ENCODE data around the gene PRKG1.

DNA sequence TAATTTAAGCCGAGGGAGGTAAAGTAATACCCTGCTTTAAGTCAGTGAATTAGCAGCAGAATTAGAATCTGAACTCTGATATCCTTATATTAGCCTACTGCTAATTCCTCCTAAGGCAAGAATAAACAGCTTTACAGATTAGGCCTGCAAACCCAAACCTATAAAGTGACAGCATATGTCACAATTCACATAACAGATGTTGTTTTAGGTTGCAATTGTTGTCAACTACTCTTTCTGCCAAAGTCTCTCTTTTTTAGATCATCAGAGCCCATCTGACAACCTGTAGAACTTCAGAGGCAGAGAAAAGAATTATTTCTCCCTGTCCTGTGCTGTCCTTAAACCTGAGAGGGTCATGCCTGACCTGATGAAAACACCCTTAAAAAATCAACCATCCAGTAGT, 167.2 kb downstream of the PRKG1 start:
- TF ChIP-seq, protein P1, sequence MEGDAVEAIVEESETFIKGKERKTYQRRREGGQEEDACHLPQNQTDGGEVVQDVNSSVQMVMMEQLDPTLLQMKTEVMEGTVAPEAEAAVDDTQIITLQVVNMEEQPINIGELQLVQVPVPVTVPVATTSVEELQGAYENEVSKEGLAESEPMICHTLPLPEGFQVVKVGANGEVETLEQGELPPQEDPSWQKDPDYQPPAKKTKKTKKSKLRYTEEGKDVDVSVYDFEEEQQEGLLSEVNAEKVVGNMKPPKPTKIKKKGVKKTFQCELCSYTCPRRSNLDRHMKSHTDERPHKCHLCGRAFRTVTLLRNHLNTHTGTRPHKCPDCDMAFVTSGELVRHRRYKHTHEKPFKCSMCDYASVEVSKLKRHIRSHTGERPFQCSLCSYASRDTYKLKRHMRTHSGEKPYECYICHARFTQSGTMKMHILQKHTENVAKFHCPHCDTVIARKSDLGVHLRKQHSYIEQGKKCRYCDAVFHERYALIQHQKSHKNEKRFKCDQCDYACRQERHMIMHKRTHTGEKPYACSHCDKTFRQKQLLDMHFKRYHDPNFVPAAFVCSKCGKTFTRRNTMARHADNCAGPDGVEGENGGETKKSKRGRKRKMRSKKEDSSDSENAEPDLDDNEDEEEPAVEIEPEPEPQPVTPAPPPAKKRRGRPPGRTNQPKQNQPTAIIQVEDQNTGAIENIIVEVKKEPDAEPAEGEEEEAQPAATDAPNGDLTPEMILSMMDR (conservative IDR thresholded peaks at IDR 0.05; ENCODE audit: low read length) = no peak
- TF ChIP-seq EZH2phosphoT487 (IDR thresholded peaks at IDR 0.05; ENCODE audit: borderline replicate concordance) = no peak

All from Loucy (cell line).